HPDE6-E6E7 (cell line): Measurements from ENCODE around the gene SPOCK1.

Experiments used
- DNase-seq: peaks from one replicate; pipeline ENCODE4 v3.0.0; 2011; ENCODE audit warnings: missing footprints; ENCODE audit errors: extremely low spot score

Gene SPOCK1

GRCh38 chr5:137292461-137293027 is 206.6 kb downstream of the SPOCK1 start:
- no peak for DNase-seq

DNA sequence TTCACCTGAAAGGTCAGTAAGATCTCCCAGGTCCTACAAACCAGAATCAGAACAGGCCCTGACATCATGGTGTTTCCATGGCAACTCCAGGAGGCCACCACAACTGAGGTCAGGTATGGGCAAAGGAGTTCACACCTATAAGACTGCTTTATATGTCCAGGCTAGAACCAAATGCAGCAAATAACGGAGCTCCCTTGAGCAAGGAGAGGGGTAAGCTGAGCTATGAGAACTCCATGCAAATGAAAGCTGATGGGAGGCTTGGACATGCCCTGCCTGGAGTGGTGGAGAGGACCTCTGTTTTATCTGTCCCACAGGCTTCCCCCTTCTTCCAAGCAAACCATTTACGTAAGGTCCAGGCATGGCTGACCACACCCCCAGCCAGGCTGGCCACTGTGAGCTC is 207.7 kb downstream of the SPOCK1 start:
- DNase-seq = no peak

DNA sequence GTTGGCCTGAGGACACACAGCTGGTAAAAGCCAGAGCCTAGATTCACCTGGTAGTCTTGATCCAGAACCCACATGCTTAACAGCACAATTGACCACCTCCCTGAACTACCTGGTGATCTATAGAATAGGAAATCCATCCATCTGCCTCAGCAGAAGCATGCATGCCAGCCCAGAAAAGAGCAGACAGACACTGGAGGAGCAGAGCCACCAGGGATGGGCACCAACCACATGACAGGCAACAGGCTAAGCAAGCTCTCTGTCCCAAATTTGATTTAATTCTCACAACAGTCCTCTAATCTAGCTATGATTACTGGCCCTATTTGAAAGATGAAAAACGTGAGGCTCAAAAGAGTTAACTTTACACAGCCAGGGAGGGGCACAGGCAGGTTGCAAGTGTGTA is 208.1 kb downstream of the SPOCK1 start:
- DNase-seq = no peak

- no peak for DNase-seq
Measured at GRCh38 chr5:137290373-137290772, 208.8 kb downstream of the SPOCK1 start.

GRCh38 chr5:137289856-137290255 is 209.3 kb downstream of the SPOCK1 start:
- no peak for DNase-seq

- no peak for DNase-seq
Measured at GRCh38 chr5:137287569-137287968, 211.6 kb downstream of the SPOCK1 start.

- DNase-seq = no peak
Measured at GRCh38 chr5:137286025-137286610, 213.0 kb downstream of the SPOCK1 start.

- no peak for DNase-seq
Measured at GRCh38 chr5:137283801-137284200, 215.3 kb downstream of the SPOCK1 start.

- peak; percentile 69 for DNase-seq
Measured at GRCh38 chr5:137282216-137282615, 216.9 kb downstream of the SPOCK1 start.

DNA sequence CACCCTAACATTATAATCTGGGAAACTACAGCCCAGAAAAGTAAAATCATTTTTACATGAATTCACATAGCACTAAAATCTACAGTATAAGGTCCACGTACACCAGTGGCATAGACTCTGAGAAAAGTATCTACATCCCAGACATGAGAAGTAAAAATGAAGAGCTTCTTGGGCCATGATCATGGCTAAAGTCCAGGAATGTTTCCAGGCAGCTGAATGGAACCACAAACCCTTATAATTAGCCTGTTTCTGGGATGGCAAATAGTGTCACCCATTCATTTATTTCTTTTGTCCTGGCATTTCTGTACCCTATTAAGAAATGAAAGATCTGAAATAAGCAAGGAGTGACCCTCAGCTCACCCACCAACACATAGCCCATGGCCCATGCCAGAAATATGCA is 217.9 kb downstream of the SPOCK1 start:
- DNase-seq = no peak

- no peak for DNase-seq
Measured at GRCh38 chr5:137280656-137281055, 218.5 kb downstream of the SPOCK1 start.

GRCh38 chr5:137279521-137280231 is 219.4 kb downstream of the SPOCK1 start:
- DNase-seq = no peak

- DNase-seq = no peak
Measured at GRCh38 chr5:137278476-137278875, 220.7 kb downstream of the SPOCK1 start.

DNA sequence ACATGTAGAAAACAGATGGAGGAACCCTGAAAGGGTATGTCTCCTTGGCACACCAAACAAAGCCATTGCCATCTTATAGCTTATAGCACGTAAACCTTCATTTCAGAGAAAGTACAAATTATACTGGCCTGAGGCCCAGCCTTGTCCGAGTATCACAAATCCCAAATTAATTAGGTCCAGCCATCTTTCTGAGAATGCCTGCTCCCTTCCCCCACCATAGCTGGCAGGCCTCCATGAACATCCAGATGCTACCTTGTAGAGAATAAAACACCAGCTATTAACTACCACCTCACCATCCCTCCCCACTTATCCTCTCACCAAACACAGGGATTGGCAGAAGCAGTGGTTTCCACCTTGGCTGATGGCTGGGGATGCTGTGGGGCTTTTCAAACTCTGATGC is 224.0 kb downstream of the SPOCK1 start:
- DNase-seq = no peak

- no peak for DNase-seq
Measured at GRCh38 chr5:137273511-137273910, 225.6 kb downstream of the SPOCK1 start.

GRCh38 chr5:137272831-137273230 is 226.3 kb downstream of the SPOCK1 start:
- no peak for DNase-seq

DNA sequence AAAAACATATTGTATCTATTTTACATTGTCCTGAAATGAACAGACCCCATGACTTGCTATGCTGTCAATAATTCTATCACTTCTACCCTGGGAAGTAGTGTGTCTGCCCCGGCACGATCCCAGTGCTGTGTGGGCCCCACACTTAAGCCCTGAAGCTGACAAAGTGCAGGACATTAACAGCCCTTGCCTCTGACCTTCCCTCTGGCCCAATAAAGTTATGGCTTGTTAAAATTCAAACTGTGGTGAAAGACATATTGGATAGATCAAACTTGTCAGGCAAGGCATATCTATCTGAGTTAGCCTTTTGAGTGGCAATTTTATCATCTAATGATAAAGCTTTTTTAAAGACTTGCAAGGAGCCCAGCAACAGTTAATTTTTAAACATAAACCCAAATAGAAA is 229.2 kb downstream of the SPOCK1 start:
- DNase-seq = no peak

GRCh38 chr5:137269274-137269673 is 229.9 kb downstream of the SPOCK1 start:
- DNase-seq = no peak

- DNase-seq = no peak
Measured at GRCh38 chr5:137268646-137269045, 230.5 kb downstream of the SPOCK1 start.

DNA sequence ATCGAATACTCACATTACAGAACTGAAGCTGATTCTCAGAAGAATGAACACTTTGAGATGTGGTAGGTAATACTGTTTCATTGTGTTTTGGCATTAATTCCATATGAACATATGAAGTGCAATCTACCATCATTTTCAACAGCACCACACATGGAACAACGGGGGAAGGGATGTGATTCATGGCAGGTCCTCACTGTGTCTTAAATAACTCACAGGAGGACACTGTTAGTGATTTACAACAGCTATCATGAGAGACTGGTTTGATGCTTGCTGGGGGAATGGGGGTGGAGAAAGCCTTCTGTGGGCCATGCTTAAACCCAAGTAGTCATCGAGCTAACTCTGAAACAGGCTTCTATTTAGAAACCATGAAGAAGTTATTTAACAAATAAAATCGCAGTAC is 232.9 kb downstream of the SPOCK1 start:
- DNase-seq = no peak

- DNase-seq = no peak
Measured at GRCh38 chr5:137265457-137265856, 233.7 kb downstream of the SPOCK1 start.

- DNase-seq = no peak
Measured at GRCh38 chr5:137264573-137264972, 234.6 kb downstream of the SPOCK1 start.

DNA sequence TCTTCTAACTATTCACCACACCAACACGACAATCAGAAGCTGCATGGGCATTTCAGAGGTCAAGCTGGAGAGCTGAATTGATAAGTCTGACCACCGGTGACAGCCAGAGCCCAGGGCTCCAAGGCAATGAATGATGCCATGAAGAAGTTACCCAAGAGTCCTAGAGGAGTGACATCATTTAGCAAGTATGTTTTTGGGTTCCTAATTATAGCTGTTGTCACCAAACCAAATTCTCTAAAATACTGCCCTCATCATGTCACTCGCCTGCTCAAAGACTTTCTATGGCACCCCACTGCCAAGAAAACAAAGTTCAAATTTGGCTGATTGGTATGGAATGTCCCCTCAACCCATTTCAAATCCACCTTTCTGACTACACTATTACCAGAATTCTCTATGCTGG is 235.1 kb downstream of the SPOCK1 start:
- no peak for DNase-seq
